Prostate gland (tissue), 2 donors: ENCODE measurements around the gene DYSF.

ENCODE experiments used
- POLR2A ChIP-seq: fragments of 450-650 bp; IDR thresholded peaks from one replicate; pipeline ENCODE4 v1.6.1; 2016; ENCODE audit warnings: antibody characterized with exemption, mild to moderate bottlenecking
- TF ChIP-seq, protein P1 (sequence below), 4 experiments: fragments of 200-600 bp in 2 of 4; fragments of 450-650 bp in 2 of 4; sonication (generic) in 2 of 4; IDR thresholded peaks; 1 replicate in 3 of 4; 2 replicates in 1 of 4; pipeline ENCODE4 v1.5.1; 2016 to 2019; ENCODE audit warnings: antibody characterized with exemption in 4 of 4, mild to moderate bottlenecking in 2 of 4, moderate library complexity in 2 of 4

DNA sequence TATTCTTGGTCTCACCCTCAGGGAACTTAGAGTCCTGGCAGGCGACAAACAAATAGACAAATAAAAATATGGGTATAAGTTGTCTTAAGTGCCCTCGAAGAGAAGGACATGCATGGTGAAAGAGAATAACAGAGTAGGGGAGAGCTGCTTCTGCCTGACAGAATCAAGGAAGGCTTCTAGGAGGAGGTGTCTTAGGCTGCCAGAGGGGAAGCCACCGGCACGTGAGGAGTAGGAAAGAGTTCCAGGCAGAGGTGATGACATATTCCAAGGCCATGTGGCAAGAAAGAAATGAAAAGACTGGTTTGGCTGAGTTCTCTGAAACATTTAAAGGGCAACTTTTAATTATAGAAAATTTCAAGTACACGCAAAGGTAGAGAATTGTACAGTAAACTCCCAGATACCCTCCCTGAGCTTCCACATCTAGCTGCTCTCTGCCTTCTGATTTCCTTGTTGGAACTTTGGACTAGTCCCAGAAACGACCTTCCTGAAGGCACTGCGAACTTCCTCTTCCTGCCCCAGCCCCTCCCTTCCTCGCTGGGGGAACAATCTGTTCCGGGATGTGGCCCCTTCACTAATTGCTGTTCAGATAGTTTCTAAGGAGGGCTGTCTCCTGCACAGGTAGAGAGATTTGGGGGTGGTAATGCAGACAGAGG lies 91.7 kb downstream of the DYSF start:
- TF ChIP-seq, protein P1, sequence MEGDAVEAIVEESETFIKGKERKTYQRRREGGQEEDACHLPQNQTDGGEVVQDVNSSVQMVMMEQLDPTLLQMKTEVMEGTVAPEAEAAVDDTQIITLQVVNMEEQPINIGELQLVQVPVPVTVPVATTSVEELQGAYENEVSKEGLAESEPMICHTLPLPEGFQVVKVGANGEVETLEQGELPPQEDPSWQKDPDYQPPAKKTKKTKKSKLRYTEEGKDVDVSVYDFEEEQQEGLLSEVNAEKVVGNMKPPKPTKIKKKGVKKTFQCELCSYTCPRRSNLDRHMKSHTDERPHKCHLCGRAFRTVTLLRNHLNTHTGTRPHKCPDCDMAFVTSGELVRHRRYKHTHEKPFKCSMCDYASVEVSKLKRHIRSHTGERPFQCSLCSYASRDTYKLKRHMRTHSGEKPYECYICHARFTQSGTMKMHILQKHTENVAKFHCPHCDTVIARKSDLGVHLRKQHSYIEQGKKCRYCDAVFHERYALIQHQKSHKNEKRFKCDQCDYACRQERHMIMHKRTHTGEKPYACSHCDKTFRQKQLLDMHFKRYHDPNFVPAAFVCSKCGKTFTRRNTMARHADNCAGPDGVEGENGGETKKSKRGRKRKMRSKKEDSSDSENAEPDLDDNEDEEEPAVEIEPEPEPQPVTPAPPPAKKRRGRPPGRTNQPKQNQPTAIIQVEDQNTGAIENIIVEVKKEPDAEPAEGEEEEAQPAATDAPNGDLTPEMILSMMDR (IDR thresholded peaks at IDR 0.05) = no peak
- no peak for TF ChIP-seq POLR2A
